Lower leg skin (tissue), 4 donors: ENCODE data around the gene QRFPR. TPM values are rescaled to one million over a fixed set of nuclear protein-coding genes. Genes with fewer than 3 reads are reported as not detected.

Experiments used
- DNase-seq, 2 donors: peaks; one replicate each; pipeline ENCODE4 v3.0.0-alpha.2; 2019; ENCODE audit warnings: low spot score in 2 of 2
- H3K4me3 ChIP-seq: fragments of 200-600 bp; sonication (generic); 2 replicates; pipeline ENCODE4 v1.5.1; 2017; ENCODE audit warnings: mild to moderate bottlenecking, low read depth; ENCODE audit not compliant: poor library complexity, severe bottlenecking
- CTCF ChIP-seq, 3 donors: fragments of 450-650 bp; IDR thresholded peaks; one replicate each; pipeline ENCODE4 v1.5.1; 2016; ENCODE audit warnings: antibody characterized with exemption in 3 of 3, mild to moderate bottlenecking in 3 of 3, moderate library complexity in 2 of 3
- POLR2A ChIP-seq, 2 donors: fragments of 450-650 bp; IDR thresholded peaks; one replicate each; pipeline ENCODE4 v1.6.1; 2016 to 2017; ENCODE audit warnings: antibody characterized with exemption in 2 of 2, mild to moderate bottlenecking in 1 of 2, moderate library complexity in 1 of 2
- WGBS, 2 donors: methylation state at CpG; one replicate each; pipeline ENCODE4 v1.1.5; 2018; 5-methylcytosine and 5-hydroxymethylcytosine counted together
- intact Hi-C: fragments of 100-400 bp; cut with DNase I; formaldehyde crosslinking; loops from one replicate; pipeline ENCODE4 v1.15.0; 2023; ENCODE audit warnings: low total_unique reads
- total RNA-seq, 4 donors: library from RNA; depleted of rRNA; stranded (reverse); fragments of >200 nt; gene quantifications; one replicate each; pipeline ENCODE4 v1.1.0, GENCODE V29; 2016

Gene QRFPR
- total RNA-seq, 4 donors from 2014 or later: not detected

DNA sequence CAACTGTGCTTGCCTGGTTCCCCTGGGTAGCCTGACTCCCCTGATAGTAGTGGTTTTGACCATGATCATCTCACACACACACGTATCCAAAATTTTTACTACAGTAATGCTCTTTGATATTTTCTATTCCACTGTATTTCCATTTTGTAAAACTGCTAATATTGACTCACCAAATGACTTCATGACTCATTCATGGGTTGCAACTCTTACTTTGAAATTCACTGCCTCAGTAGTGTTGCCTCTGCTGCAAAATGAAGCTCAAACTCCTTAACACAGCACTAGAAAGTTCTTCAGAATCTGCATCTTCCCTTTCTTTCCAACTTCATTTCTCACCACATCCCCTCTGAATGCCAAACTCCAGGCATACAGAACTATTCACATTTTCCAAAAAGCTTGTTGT lies 20.3 kb downstream of the QRFPR start:
- 75 to 96% methylated on average over 1 of the region's 1 CpG for WGBS, 2 donors
- DNase-seq: no peak
- TF ChIP-seq CTCF (IDR thresholded peaks at IDR 0.05) (no peak), POLR2A (IDR thresholded peaks at IDR 0.05) (no peak)
- no peak overlapping the region for H3K4me3 ChIP-seq
- intact Hi-C loops: no loop called here

DNA sequence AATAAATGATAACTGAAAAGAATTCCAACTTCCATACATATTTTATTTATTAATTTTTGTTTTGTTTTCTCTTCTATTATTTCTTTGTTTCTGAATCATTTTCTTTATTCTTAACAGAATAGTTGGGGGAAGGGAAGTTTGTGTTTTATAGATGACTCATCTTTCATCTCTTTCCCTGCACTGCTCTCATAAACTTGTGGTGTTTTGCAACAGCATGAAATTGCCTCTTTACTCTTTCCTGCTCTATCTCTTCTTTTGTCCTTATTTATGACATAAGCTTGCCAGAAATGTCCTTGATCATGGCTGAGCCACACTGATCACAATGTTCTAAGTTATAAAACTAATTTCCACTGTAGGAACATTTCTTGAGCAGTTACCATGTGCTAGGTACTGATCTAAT lies 22.3 kb downstream of the QRFPR start:
- intact Hi-C loops: no loop called here
- DNase-seq: no peak
- TF ChIP-seq CTCF (IDR thresholded peaks at IDR 0.05) (no peak), POLR2A (IDR thresholded peaks at IDR 0.05) (no peak)
- no peak overlapping the region for H3K4me3 ChIP-seq

DNA sequence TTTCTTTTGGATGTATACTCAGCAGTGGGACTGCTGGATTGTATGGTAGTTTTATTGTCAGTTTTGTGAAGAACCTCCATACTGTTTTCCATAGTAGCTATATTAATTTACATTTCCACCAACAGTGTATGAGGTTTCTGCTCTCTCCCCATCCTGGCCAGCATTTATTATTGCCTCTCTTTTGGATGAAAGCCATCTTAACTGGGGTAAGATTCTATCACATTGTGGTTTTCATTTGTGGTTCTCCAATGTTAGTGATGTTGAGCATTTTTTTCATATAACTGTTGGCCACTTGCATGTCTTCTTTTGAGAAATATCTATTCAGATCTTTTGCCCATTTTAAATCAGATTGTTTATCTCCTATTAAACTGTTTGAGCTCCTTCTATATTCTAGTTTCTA lies 27.6 kb downstream of the QRFPR start:
- DNase-seq: no peak
- intact Hi-C loops: no loop called here
- H3K4me3 ChIP-seq: no peak overlapping the region
- TF ChIP-seq CTCF (IDR thresholded peaks at IDR 0.05) (no peak), POLR2A (IDR thresholded peaks at IDR 0.05) (no peak)

DNA sequence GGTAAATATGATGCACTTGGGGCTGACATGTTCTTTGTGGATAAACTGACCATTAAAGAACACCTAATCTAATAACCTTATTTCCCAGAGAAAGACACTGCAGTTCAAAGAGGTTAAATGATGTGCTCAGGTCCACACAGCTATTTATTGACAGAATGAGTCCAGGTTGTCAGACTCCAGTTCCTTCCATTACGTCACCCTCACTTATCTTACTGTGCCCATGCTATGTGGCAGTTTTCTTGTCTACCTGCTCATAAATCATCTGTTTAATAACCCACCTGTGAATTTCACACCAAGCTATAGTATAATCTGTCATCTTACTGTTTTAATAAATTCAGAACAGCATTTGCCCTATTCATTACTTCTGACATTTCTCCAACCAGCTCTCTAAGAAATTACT lies 36.7 kb downstream of the QRFPR start:
- 41 to 76% methylated on average over 1 of the region's 1 CpG for WGBS, 2 donors
- TF ChIP-seq POLR2A (IDR thresholded peaks at IDR 0.05) (no peak), CTCF (IDR thresholded peaks at IDR 0.05) (no peak)
- no peak for DNase-seq
- H3K4me3 ChIP-seq: no peak overlapping the region
- intact Hi-C loops: no loop called here

- H3K4me3 ChIP-seq: no peak overlapping the region
- intact Hi-C loops: no loop called here
- no peak for TF ChIP-seq POLR2A (IDR thresholded peaks at IDR 0.05)
- no peak for TF ChIP-seq CTCF (IDR thresholded peaks at IDR 0.05)
- WGBS, 2 donors: 89 to 93% methylated on average over 2 of the region's 2 CpGs
- no peak for DNase-seq
Observed at GRCh38 chr4:121340247-121340646, 40.6 kb downstream of the QRFPR start.

- no peak overlapping the region for H3K4me3 ChIP-seq
- WGBS, 2 donors: 62 to 68% methylated on average over 2 of the region's 2 CpGs
- intact Hi-C loops: no loop called here
- no peak for TF ChIP-seq POLR2A (IDR thresholded peaks at IDR 0.05)
- no peak for TF ChIP-seq CTCF (IDR thresholded peaks at IDR 0.05)
- DNase-seq: no peak
Observed at GRCh38 chr4:121339824-121340223, 41.0 kb downstream of the QRFPR start.
